Activated naive CD4-positive, alpha-beta T cell treated with anti-CD3 and anti-CD28 coated beads for 36 hours (primary cell): ENCODE results near the gene ZNF850. TPM values are rescaled to one million over a fixed set of nuclear protein-coding genes. Genes with fewer than 3 reads are reported as not detected.
"Not testable (repeated sequence)": the region's sequence is repeated elsewhere in the genome, so short reads cannot be mapped to it uniquely, and the experiment has no call there.

ENCODE experiments used
- CTCF ChIA-PET: fragments of 350-600 bp; sonication (Branson Sonifier 250); formaldehyde crosslinking; loops from one replicate; lab custom pipeline; 2021; ENCODE audit warnings: antibody characterized with exemption; lab: Charles Lee
- DNase-seq: peaks from one replicate; pipeline ENCODE4 v3.0.0-alpha.2; 2020
- H3K27ac Mint-ChIP-seq: one replicate; pipeline ENCODE4 v1.8.0; 2021; ENCODE audit warnings: mild to moderate bottlenecking, mixed read lengths
- H3K27me3 Mint-ChIP-seq: one replicate; pipeline ENCODE4 v1.8.0; 2021; ENCODE audit warnings: low read depth, mixed read lengths
- H3K36me3 Mint-ChIP-seq: one replicate; pipeline ENCODE4 v1.8.0; 2021; ENCODE audit warnings: low read depth, mixed read lengths
- H3K4me1 Mint-ChIP-seq: one replicate; pipeline ENCODE4 v1.8.0; 2021; ENCODE audit warnings: low read depth, mixed read lengths
- H3K4me3 Mint-ChIP-seq: one replicate; pipeline ENCODE4 v1.8.0; 2021; ENCODE audit warnings: mild to moderate bottlenecking, moderate library complexity, mixed read lengths
- H3K9me3 Mint-ChIP-seq: one replicate; pipeline ENCODE4 v1.8.0; 2021; ENCODE audit warnings: mixed read lengths
- intact Hi-C: fragments of 100-400 bp; cut with micrococcal nuclease; formaldehyde crosslinking; loops from one replicate; pipeline ENCODE4 v1.15.1; 2023
- total RNA-seq, 2 experiments: library from RNA; stranded (reverse); gene quantifications; one replicate each; pipeline ENCODE4 v1.2.3, GENCODE V29; 2021

The ZNF850 gene
- total RNA-seq, result 10 to 100 TPM; 11.2 to 11.3 TPM

DNA sequence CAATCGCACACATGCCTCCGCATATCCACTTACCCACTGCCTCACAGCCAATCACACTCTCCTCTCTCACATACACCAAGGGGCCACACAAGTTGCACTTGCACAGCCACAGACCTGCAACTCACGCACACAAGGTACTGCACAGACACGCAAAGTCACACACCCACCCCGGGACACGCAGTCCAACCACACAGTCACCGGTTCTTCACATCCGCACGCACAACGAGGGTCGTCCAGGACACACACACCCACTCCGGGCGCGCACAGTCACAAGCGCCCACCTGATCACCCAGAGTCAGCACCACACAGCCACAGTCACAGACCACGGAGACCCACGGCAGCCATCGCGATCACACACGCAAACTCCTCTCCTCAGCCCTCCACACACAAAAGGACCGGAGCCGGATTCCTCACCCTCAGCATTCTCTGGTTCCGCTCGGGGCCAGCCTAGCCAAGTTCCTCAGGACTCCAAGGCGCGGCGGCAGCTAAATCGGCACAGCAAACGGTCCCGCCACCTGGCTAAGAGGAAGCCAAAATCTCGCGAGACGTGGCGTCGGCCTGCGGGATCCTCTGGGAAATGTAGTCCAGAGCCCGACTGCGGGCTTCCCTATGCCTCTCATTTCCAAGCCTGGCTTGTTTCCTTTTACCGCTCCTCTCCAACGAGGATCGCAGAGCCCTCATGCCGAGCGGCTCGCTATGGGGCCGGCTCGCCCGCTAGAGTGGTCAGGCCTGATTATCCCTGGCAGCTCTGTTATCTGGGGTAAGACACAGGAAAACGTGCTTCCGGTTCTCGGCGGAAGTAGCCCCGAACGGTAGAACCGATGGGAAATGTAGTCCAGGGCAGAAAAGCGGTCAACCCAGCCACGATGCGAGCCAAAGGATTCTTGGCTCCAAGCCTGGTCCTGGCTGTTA, at the start of gene ZNF850:
TSS of gene ZNF850 (minus strand) at position 497 of the 912 bp plus-strand sequence. CDS start 10,201 bp downstream, outside the sequence.
- CTCF ChIA-PET, result no interaction called here
- H3K36me3 Mint-ChIP-seq, result peaks cover 51% of the 10 kb centered on the region
- peak; percentile 97 for DNase-seq

GRCh38 chr19:36821758-36822157, 49.2 kb upstream of the ZNF850 start:
- Mint-ChIP-seq H3K9me3 (peaks cover 60% of the 10 kb centered on the region), H3K4me3 (no peak overlapping the region), H3K4me1 (no peaks in the 10 kb centered on the region), H3K27ac (no peak overlapping the region), H3K36me3 (peaks cover 82% of the 10 kb centered on the region), H3K27me3 (no peaks in the 10 kb centered on the region)
- intact Hi-C loops, result no loop called here
- CTCF ChIA-PET, result no interaction called here
- DNase-seq, result no peak

More for the DNA sequence above, at the start of gene ZNF850:
- intact Hi-C loops, result loop anchor here (1.0 to 10.0 kb wide), 11 partner anchors 25 to 695 kb away; partner anchors contain the start of genes OVOL3, POLR2I, TBCB and ZFP14
- peak within 1 kb of the TSS; percentile 90 for H3K27ac Mint-ChIP-seq
- H3K9me3 Mint-ChIP-seq, result peaks cover 24% of the 10 kb centered on the region
- peak within 1 kb of the TSS; percentile 98 for H3K4me3 Mint-ChIP-seq
- peaks cover 2% of the 10 kb centered on the region for H3K27me3 Mint-ChIP-seq
- H3K4me1 Mint-ChIP-seq, result peaks cover 21% of the 10 kb centered on the region

- Mint-ChIP-seq H3K36me3 (peaks cover 77% of the 10 kb centered on the region), H3K4me1 (no peaks in the 10 kb centered on the region), H3K9me3 (peaks cover 45% of the 10 kb centered on the region), H3K27ac (no peak overlapping the region), H3K4me3 (no peak overlapping the region), H3K27me3 (no peaks in the 10 kb centered on the region)
- CTCF ChIA-PET, result no interaction called here
- intact Hi-C loops, result no loop called here
- DNase-seq, result no peak
Measured at GRCh38 chr19:36819130-36819630, 46.6 kb upstream of the ZNF850 start.

DNA sequence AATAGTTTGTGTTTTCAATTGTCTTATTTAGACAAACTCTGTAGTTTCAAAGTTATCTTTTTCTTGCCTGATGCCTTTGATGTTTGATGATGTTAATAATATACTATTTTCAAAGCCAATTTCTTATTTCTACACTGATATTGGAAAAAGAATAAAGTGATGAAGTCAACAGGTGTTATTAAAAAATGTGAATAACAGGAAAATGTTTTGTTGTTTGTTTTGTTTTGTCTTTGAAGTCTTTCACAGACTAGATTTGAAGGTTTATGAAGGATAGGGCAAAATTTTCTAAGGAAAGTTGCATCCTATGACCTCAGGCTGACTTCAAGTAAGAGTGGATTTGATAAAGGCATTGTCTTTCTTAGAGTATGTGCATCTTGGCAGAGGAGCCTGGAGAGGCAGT, 34.4 kb upstream of the ZNF850 start:
- Mint-ChIP-seq H3K4me1 (no peaks in the 10 kb centered on the region), H3K27ac (no peak overlapping the region), H3K36me3 (peaks cover 58% of the 10 kb centered on the region), H3K9me3 (peaks cover 55% of the 10 kb centered on the region), H3K4me3 (no peak overlapping the region), H3K27me3 (no peaks in the 10 kb centered on the region)
- intact Hi-C loops, result no loop called here
- CTCF ChIA-PET, result no interaction called here
- DNase-seq, result no peak

GRCh38 chr19:36805364-36805763, 32.8 kb upstream of the ZNF850 start:
- no peak overlapping the region for H3K4me3 Mint-ChIP-seq
- peaks cover 56% of the 10 kb centered on the region for H3K36me3 Mint-ChIP-seq
- H3K4me1 Mint-ChIP-seq, result no peaks in the 10 kb centered on the region
- CTCF ChIA-PET, result interaction anchor here (0.6 kb wide), 1 partner anchor 425 kb away, joined by 3 read pairs; no protein-coding TSS in a partner anchor
- no peak for DNase-seq
- no peak overlapping the region for H3K27ac Mint-ChIP-seq
- intact Hi-C loops, result no loop called here
- no peaks in the 10 kb centered on the region for H3K27me3 Mint-ChIP-seq
- H3K9me3 Mint-ChIP-seq, result peaks cover 46% of the 10 kb centered on the region

DNA sequence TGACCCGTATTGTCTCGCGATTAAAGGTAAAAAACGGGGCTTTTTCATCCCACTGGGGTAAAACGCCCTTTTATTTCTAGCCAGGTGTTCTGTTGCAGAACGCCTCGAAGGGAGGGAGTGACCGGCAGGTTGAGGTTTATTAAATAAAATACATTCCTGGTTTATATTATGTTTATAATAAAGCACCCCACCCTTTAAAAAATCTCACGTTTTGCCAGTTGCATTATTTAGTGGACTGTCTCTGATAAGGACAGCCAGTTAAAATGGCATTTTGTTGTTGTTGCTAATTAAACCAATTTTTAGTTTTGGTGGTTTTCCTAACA, 25.1 kb upstream of the ZNF850 start:
- Mint-ChIP-seq H3K9me3 (peaks cover 35% of the 10 kb centered on the region), H3K4me3 (peak overlapping the region; percentile 84), H3K27ac (peak overlapping the region; percentile 89), H3K4me1 (peaks cover 8% of the 10 kb centered on the region), H3K36me3 (peaks cover 45% of the 10 kb centered on the region), H3K27me3 (no peaks in the 10 kb centered on the region)
- DNase-seq, result no peak
- CTCF ChIA-PET, result no interaction called here
- intact Hi-C loops, result loop anchor here (1.0 kb wide), 2 partner anchors 25 to 53 kb away; partner anchors contain the start of genes ZNF345 and ZNF850

DNA sequence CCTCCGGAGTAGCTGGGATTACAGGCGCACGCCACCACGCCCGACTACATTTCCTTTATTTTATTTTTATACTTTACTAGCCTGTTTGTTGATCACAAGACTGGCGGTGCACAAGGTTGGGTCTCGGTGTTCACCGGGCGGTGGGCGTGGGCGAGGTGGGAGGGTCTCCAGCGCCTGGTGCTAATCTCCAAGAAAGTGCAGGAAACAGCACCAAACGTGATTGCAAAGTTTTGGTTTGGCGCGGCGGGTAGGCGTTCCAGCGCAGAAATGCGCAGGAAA, 24.0 kb upstream of the ZNF850 start:
- Mint-ChIP-seq H3K27me3 (peaks cover 5% of the 10 kb centered on the region), H3K27ac (peak overlapping the region; percentile 89), H3K4me3 (peak overlapping the region; percentile 84), H3K4me1 (peaks cover 11% of the 10 kb centered on the region), H3K36me3 (peaks cover 50% of the 10 kb centered on the region), H3K9me3 (peaks cover 43% of the 10 kb centered on the region)
- CTCF ChIA-PET, result no interaction called here
- no peak for DNase-seq
- intact Hi-C loops, result no loop called here

GRCh38 chr19:36791420-36792141, 19.0 kb upstream of the ZNF850 start:
- DNase-seq, result peak; percentile 34
- H3K27me3 Mint-ChIP-seq, intact Hi-C loops: not testable (repeated sequence)

GRCh38 chr19:36775768-36776167, 3.2 kb upstream of the ZNF850 start:
- Mint-ChIP-seq H3K4me3 (no peak overlapping the region), H3K4me1 (peaks cover 19% of the 10 kb centered on the region), H3K9me3 (peaks cover 34% of the 10 kb centered on the region), H3K27ac (no peak overlapping the region), H3K27me3 (peaks cover 2% of the 10 kb centered on the region), H3K36me3 (peaks cover 50% of the 10 kb centered on the region)
- CTCF ChIA-PET, result no interaction called here
- DNase-seq, result no peak
- intact Hi-C loops, result loop anchor here (10.0 kb wide), 1 partner anchor 661 kb away; the partner anchor contains the start of genes OVOL3, POLR2I and TBCB

More at GRCh38 chr19:36791420-36792141, 19.0 kb upstream of the ZNF850 start:
- peaks cover 44% of the 10 kb centered on the region for H3K9me3 Mint-ChIP-seq
- H3K4me3 Mint-ChIP-seq, CTCF ChIA-PET, H3K4me1 Mint-ChIP-seq, H3K27ac Mint-ChIP-seq: not testable (repeated sequence)
- H3K36me3 Mint-ChIP-seq, result peaks cover 25% of the 10 kb centered on the region

GRCh38 chr19:36773223-36773579, 594 bp upstream of the ZNF850 start:
- Mint-ChIP-seq H3K36me3 (peaks cover 53% of the 10 kb centered on the region), H3K9me3 (peaks cover 26% of the 10 kb centered on the region), H3K27me3 (peaks cover 2% of the 10 kb centered on the region), H3K27ac (peak overlapping the region; percentile 90), H3K4me3 (peak overlapping the region; percentile 98), H3K4me1 (peaks cover 21% of the 10 kb centered on the region)
- CTCF ChIA-PET, result interaction anchor here (0.6 kb wide), 1 partner anchor 717 kb away, joined by 3 read pairs; no protein-coding TSS in a partner anchor
- intact Hi-C loops, result loop anchor here (1.0 to 10.0 kb wide), 8 partner anchors 66 to 658 kb away; partner anchors contain the start of genes OVOL3, POLR2I, TBCB and ZFP14
- no peak for DNase-seq

DNA sequence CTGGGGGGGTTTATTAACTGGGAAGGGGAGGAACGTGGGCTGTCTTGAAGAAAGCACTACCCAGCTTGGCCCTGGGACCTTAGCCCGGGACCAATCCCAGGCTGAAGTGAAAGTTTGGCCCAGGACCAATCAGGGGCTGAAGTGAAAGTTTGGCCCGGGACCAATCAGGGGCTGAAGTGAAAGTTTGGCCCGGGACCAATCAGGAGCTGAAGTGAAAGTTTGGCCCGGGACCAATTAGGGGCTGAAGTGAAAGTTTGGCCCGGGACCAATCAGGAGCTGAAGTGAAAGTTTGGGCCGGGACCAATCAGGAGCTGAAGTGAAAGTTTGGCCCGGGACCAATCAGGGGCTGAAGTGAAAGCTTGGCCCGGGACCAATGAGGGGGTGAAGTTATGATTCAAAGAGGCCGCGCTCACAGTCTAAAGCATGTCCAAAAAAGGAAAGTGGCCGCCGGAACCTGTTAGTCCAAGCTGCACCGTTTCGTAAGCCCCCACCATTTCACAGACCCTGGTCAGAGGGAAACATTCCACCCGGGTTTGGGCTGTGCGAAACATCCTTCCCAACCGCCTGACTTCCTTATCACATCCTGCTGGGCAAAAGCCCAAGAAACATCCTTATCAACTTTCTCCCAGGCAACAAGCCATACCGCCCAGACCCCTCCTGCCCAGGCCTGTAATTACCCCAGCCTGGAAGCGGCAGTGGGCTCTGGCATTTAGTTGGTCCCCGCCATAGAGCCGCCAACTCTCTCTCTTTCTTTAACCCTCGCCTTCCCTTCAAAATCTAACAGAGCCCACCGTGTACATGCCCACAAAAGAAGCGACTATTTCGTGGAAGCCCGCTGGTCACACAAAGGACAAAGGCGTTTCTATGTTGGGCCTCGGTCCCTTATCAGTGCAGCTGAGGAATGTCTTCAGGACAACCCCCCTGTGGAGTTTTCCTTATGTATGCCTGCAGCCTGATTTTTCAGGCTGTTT, 1.1 kb downstream of the ZNF850 start:
- H3K27me3 Mint-ChIP-seq, result peaks cover 2% of the 10 kb centered on the region
- intact Hi-C loops, result loop anchor here (1.0 to 10.0 kb wide), 10 partner anchors 26 to 696 kb away; partner anchors contain the start of genes OVOL3, POLR2I, TBCB and ZFP14
- peaks cover 51% of the 10 kb centered on the region for H3K36me3 Mint-ChIP-seq
- H3K27ac Mint-ChIP-seq, result peak overlapping the region; percentile 90
- peaks cover 21% of the 10 kb centered on the region for H3K4me1 Mint-ChIP-seq
- CTCF ChIA-PET, result no interaction called here
- peak; percentile 75 for DNase-seq
- H3K4me3 Mint-ChIP-seq, result peak overlapping the region; percentile 98
- peaks cover 24% of the 10 kb centered on the region for H3K9me3 Mint-ChIP-seq
